Endothelial cell of umbilical vein (primary cell): ENCODE measurements around the gene SFMBT2. TPM values are rescaled to one million over a fixed set of nuclear protein-coding genes. Genes with fewer than 3 reads are reported as not detected.

Source experiments
- BruUV-seq: library from RNA; stranded (reverse); fragments of 400-500 nt; replicated peaks from 2 replicates; lab custom pipeline; 2021; lab: Mats Ljungman, UMichigan
- CTCF ChIA-PET: fragments of 300-600, 350-600 bp; sonication (Branson Sonifier 250); formaldehyde crosslinking; loops from one replicate; lab custom pipeline; 2021; ENCODE audit warnings: antibody characterized with exemption, inconsistent platforms; lab: Charles Lee
- POLR2A ChIA-PET: fragments of 300-600, 350-600 bp; sonication (Branson Sonifier 250); formaldehyde crosslinking; loops from one replicate; lab custom pipeline; 2021; ENCODE audit warnings: antibody characterized with exemption, inconsistent platforms; lab: Charles Lee
- DNase-seq: peaks from one replicate; pipeline ENCODE4 v3.0.0-alpha.2; 2011; ENCODE audit warnings: low read depth, low spot score
- FAIRE-seq: peaks from 2 replicates; lab custom pipeline; 2011; peaks lifted over from hg19 to GRCh38; lab: Jason Lieb, UNC
- H2AFZ ChIP-seq: 2 replicates; pipeline ENCODE4 v1.6.0; 2012; ENCODE audit warnings: low read depth, low read length, control low read depth, inconsistent platforms
- H3K27ac ChIP-seq: 2 replicates; pipeline ENCODE4 v1.5.1; 2011; ENCODE audit warnings: low read depth, mild to moderate bottlenecking, control low read depth, low read length, moderate library complexity; ENCODE audit not compliant: insufficient read depth
- H3K27me3 ChIP-seq, 2 experiments: 2 replicates each; pipeline versions ENCODE4 v1.6.0 to v1.6.1; 2011; ENCODE audit warnings: low read length in 2 of 2, mixed read lengths in 1 of 2; ENCODE audit not compliant: control insufficient read depth in 2 of 2, insufficient read depth in 2 of 2
- H3K36me3 ChIP-seq, 2 experiments: 2 replicates in 1 of 2; 3 replicates in 1 of 2; pipeline ENCODE4 v1.5.1; 2011; ENCODE audit warnings: low read length in 2 of 2, mild to moderate bottlenecking in 1 of 2, moderate library complexity in 1 of 2; ENCODE audit not compliant: control insufficient read depth in 2 of 2, insufficient read depth in 2 of 2; ENCODE audit errors: extremely low read depth in 1 of 2
- H3K4me1 ChIP-seq: 3 replicates; pipeline ENCODE4 v1.5.1; 2011; ENCODE audit warnings: mild to moderate bottlenecking, low read length; ENCODE audit not compliant: control insufficient read depth, insufficient read depth; ENCODE audit errors: extremely low read depth
- H3K4me2 ChIP-seq: 2 replicates; pipeline ENCODE4 v1.6.1; 2011; ENCODE audit warnings: low read length, control low read depth, mixed read lengths; ENCODE audit not compliant: insufficient read depth
- H3K4me3 ChIP-seq, 3 experiments: fragments of 200-600 bp in 1 of 3; sonication (generic), shearing (Covaris generic) in 1 of 3; replicated peaks in 1 of 3; 2 replicates each; pipeline ENCODE4 v1.5.1; 2011 to 2016; ENCODE audit warnings: control low read depth in 3 of 3, low read length in 3 of 3, mild to moderate bottlenecking in 2 of 3, inconsistent platforms in 1 of 3, low read depth in 1 of 3, moderate library complexity in 1 of 3; ENCODE audit not compliant: insufficient read depth in 1 of 3
- H3K79me2 ChIP-seq: 2 replicates; pipeline ENCODE4 v1.6.0; 2012; ENCODE audit warnings: low read length, inconsistent platforms; ENCODE audit not compliant: control insufficient read depth, insufficient read depth
- H3K9ac ChIP-seq: replicated peaks from 2 replicates; pipeline ENCODE3; 2011; ENCODE audit warnings: low read length, control low read depth; ENCODE audit not compliant: insufficient read depth; ENCODE audit errors: extremely low read depth
- H3K9me1 ChIP-seq: replicated peaks from 3 replicates; pipeline ENCODE4 v1.6.0; 2011; ENCODE audit warnings: mild to moderate bottlenecking, low read length; ENCODE audit not compliant: control insufficient read depth, insufficient read depth; ENCODE audit errors: extremely low read depth
- H3K9me3 ChIP-seq: replicated peaks from 2 replicates; pipeline ENCODE4 v1.5.1; 2012; ENCODE audit warnings: low read length, inconsistent platforms; ENCODE audit not compliant: control insufficient read depth, insufficient read depth
- H4K20me1 ChIP-seq: replicated peaks from 2 replicates; pipeline ENCODE3; 2011; ENCODE audit warnings: mild to moderate bottlenecking, low read length; ENCODE audit not compliant: control insufficient read depth, insufficient read depth; ENCODE audit errors: extremely low read depth
- EZH2 ChIP-seq: IDR thresholded peaks from 2 replicates; pipeline ENCODE4 v1.6.1; 2012; ENCODE audit warnings: borderline replicate concordance, low read depth, mild to moderate bottlenecking, moderate library complexity, low read length, inconsistent platforms; ENCODE audit not compliant: severe bottlenecking
- JUN ChIP-seq: IDR thresholded peaks from 2 replicates; pipeline ENCODE4 v1.6.1; 2011; ENCODE audit warnings: borderline replicate concordance, low read depth; ENCODE audit not compliant: insufficient read length, insufficient read depth
- MYC ChIP-seq: IDR thresholded peaks from one replicate; pipeline ENCODE4 v1.6.1; 2011; ENCODE audit warnings: mild to moderate bottlenecking, low read depth, low read length
- POLR2A ChIP-seq: IDR thresholded peaks from 2 replicates; pipeline ENCODE4 v1.6.1; 2012; ENCODE audit warnings: low read depth, mild to moderate bottlenecking, control low read depth, low read length
- POLR2AphosphoS5 ChIP-seq: IDR thresholded peaks from 2 replicates; pipeline ENCODE4 v1.6.1; 2012; ENCODE audit warnings: low read depth, mild to moderate bottlenecking, control low read depth, low read length, moderate library complexity; ENCODE audit not compliant: insufficient read depth
- dilution Hi-C: fragments of 300-500 bp; cut with MboI; formaldehyde crosslinking; loops from one replicate; pipeline ENCODE4 v1.15.0; 2019; ENCODE audit warnings: low sequenced_read_pairs; ENCODE audit not compliant: extremely low pct_ligation_motif_present
- intact Hi-C: fragments of 100-400 bp; cut with micrococcal nuclease; formaldehyde crosslinking; loops from one replicate; pipeline ENCODE4 v1.10.0; 2022
- polyA plus RNA-seq, 4 experiments: library from polyadenylated mRNA; depleted of rRNA in 3 of 4; stranded (reverse) in 3 of 4; unstranded in 1 of 4; fragments of >200 nt; gene quantifications; 2 replicates each; pipeline versions ENCODE4 v1.2.1 to v1.2.3, GENCODE V29; 2011 to 2012; ENCODE audit warnings: missing spikeins in 1 of 4
- total RNA-seq: library from RNA; stranded (reverse); gene quantifications from 2 replicates; pipeline ENCODE4 v1.2.3, GENCODE V29; 2021
- TF ChIP-seq, protein P1 (sequence below): IDR thresholded peaks from 2 replicates; pipeline ENCODE4 v1.6.1; 2011; ENCODE audit not compliant: insufficient read depth, insufficient read length

SFMBT2 gene
- total and polyA plus RNA-seq, 2 donors (not counting 3 experiments of a cell fraction or from before 2014, with no cell fraction given) = 0.14 to 0.64 TPM

- Histone ChIP-seq H2AFZ (no peak overlapping the region), H3K4me1 (peaks cover 10% of the 10 kb centered on the region), H3K79me2 (no peaks in the 10 kb centered on the region), H3K27me3 (no peaks in the 10 kb centered on the region), H3K9ac (no peak overlapping the region), H3K9me3 (no peaks in the 10 kb centered on the region), H3K4me3 (no peak overlapping the region), H3K27ac (no peak overlapping the region), H3K9me1 (no peaks in the 10 kb centered on the region), H3K4me2 (peak overlapping the region; percentile 87), H3K36me3 (no peaks in the 10 kb centered on the region), H4K20me1 (no peaks in the 10 kb centered on the region)
- DNase-seq (peak; percentile 51), FAIRE-seq (peak; percentile 91)
- TF ChIP-seq, protein P1, sequence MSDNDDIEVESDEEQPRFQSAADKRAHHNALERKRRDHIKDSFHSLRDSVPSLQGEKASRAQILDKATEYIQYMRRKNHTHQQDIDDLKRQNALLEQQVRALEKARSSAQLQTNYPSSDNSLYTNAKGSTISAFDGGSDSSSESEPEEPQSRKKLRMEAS = no peak
- TF ChIP-seq JUN = peak; percentile 42
- intact Hi-C loops (loop anchor here (5.0 kb wide), 2 partner anchors 423 to 592 kb away; no protein-coding TSS in a partner anchor), dilution Hi-C loops (no loop called here)
- no TSS peak for BruUV-seq
- CTCF ChIA-PET = no interaction called here
- POLR2A ChIA-PET = no interaction called here
Measured at GRCh38 chr10:7264313-7264756, 146.5 kb downstream of the SFMBT2 start.

- CTCF ChIA-PET = no interaction called here
- no peak for FAIRE-seq
- H3K27me3 ChIP-seq = no peaks in the 10 kb centered on the region
Measured at GRCh38 chr10:7263616-7264015, 147.2 kb downstream of the SFMBT2 start.

More at GRCh38 chr10:7263616-7264015, 147.2 kb downstream of the SFMBT2 start:
- TF ChIP-seq POLR2AphosphoS5 = no peak
- TF ChIP-seq, protein P1 = no peak
- TF ChIP-seq MYC = no peak
- TF ChIP-seq EZH2 = no peak
- TF ChIP-seq POLR2A = no peak
- Histone ChIP-seq H3K9me1 (no peaks in the 10 kb centered on the region), H2AFZ (no peak overlapping the region), H4K20me1 (no peaks in the 10 kb centered on the region), H3K27ac (no peak overlapping the region), H3K4me3 (no peak overlapping the region), H3K4me2 (no peak overlapping the region), H3K4me1 (peaks cover 10% of the 10 kb centered on the region), H3K9me3 (no peaks in the 10 kb centered on the region), H3K79me2 (no peaks in the 10 kb centered on the region), H3K9ac (no peak overlapping the region), H3K36me3 (no peaks in the 10 kb centered on the region)
- no peak for DNase-seq
- no TSS peak for BruUV-seq
- POLR2A ChIA-PET = no interaction called here
- dilution Hi-C loops (no loop called here), intact Hi-C loops (loop anchor here (5.0 kb wide), 2 partner anchors 424 to 591 kb away; no protein-coding TSS in a partner anchor)
